Measurements from ENCODE around the gene PDIK1L.

DNA sequence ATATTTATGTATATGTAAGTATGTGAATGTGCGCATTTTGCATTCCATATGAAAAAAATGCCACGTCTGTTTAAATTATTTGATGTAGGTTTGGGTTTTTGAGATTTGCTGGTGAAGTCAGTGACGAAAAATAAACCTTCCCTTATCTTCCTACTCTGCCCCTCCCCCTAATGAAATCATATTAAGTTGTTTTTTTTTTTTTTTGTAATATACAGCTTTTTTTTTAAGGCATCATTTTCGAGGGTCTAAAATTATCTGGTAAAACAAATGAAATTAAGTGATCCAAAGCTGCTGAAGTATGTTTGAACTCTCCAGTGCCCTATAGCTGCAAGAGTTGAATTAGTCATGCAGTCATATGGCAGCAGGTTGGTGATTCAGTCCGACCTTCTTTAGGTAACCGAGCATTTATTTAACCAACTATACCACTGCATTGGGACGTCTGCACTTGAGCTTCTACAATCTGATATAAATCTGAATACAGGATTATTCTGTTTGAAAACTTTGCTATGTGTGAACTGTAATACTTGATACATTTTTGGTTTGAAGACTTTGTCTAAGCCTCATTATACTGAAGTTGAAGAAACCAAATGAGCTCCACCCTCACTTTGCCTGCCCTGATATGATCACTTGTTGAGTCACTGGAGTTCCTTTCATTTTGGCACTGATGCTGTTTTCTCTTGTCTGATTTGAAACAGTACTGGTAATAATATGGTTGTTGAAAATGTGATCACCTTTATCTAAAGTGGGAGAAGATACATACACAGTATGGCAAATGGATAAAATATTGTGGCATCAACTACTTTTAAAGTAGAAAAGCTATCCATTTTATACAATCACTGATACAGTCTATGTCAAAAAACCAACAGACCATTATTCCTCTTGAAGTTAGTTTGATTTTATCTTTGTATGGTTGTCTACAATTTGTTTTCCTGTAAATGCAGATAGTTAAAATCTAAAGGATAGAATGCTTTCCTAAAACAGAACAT, 11.7 kb downstream of the PDIK1L start:
- TF ChIP-seq PHF8 (conservative IDR thresholded peaks at IDR 0.05; ENCODE audit: low read depth, low read length) (no peak), POLR2AphosphoS5 (IDR thresholded peaks at IDR 0.05; ENCODE audit: low read depth, low read length) (no peak), TAF1 (IDR thresholded peaks at IDR 0.05; ENCODE audit: low read depth, low read length) (no peak)
